NCI-H748 treated with DMSO at 0.1 percent for 48 hours (cell line): Measurements from ENCODE around the gene PSMD13.
"Not testable (repeated sequence)": the region's sequence is repeated elsewhere in the genome, so short reads cannot be mapped to it uniquely, and the experiment has no call there.

ENCODE experiments used
- DNase-seq: peaks from one replicate; lab custom pipeline; 2025; lab: John Stamatoyannopoulos, UW

Gene PSMD13

DNA sequence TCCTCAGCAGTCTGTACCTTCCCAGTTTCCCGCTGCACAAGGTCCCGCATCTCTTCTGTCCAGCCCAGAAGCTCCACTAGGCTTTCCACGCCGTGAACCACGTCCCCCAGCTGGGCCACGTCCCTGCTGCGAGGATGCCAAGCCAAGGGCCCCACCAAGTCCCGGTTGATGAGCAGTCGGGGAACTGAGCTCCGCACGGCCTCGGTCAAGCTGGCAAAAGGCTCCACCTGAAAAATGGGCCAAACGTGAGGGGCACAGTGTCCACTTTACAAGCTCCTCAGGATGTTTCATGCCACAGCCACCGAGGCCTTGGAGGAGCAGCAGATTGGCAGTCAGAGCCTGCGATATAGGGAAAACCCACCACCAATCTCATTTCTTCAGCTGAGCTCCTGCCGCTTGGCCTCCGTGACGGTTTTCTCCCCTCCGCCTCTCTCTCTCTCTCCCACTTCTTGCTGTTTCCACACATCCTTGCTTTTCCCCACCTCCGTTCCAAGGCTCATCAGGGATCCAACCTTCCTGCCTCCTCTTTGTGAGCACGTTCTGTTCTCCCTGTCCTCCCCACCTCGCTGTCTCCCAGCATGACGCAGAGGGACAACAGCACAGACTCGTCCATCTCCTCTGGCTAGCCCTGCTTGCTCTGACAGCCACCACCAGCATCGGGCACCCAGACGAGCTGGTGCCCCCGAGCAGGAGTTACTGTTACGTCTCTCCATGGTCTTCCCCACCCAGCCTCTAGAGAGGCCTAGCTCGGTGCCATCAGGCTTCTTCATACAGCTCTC is 17.8 kb upstream of the PSMD13 start:
- no peak for DNase-seq

DNA sequence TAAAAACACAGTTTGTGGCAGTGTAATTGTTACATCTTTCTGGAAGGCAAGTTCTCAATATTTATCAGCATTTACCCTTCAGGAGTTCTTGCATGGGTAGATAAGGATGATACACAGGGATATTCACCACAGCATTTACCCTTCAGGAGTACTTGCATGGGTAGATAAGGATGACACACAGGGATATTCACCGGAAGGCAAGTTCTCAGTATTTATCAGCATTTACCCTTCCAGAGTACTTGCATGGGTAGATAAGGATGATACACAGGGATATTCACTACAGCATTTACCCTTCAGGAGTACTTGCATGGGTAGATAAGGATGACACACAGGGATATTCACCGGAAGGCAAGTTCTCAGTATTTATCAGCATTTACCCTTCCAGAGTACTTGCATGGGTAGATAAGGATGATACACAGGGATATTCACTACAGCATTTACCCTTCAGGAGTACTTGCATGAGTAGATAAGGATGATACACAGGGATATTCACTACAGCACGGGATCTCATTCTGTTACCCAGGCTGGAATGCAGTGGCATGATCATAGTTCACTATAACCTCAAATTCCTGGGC is 16.0 kb upstream of the PSMD13 start:
- DNase-seq, result not testable (repeated sequence)

DNA sequence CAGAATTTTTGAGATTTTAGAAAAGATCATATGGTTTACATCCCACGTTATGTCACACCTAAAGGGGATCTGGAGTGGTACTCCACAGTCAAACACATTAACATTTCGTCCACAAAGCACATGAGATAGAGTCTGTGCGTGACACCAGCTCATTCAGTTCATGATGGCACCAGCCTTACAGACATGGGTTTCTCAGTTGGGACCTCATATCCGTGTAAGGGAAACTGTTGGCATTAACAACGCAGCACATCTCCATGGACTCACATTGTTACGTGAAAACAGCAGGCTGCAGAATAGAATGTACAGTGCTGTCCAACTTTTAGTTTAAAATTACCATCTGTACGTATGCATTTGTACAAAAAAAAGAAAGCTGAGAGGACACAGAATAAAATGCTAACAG is 15.2 kb upstream of the PSMD13 start:
- DNase-seq, result no peak

DNA sequence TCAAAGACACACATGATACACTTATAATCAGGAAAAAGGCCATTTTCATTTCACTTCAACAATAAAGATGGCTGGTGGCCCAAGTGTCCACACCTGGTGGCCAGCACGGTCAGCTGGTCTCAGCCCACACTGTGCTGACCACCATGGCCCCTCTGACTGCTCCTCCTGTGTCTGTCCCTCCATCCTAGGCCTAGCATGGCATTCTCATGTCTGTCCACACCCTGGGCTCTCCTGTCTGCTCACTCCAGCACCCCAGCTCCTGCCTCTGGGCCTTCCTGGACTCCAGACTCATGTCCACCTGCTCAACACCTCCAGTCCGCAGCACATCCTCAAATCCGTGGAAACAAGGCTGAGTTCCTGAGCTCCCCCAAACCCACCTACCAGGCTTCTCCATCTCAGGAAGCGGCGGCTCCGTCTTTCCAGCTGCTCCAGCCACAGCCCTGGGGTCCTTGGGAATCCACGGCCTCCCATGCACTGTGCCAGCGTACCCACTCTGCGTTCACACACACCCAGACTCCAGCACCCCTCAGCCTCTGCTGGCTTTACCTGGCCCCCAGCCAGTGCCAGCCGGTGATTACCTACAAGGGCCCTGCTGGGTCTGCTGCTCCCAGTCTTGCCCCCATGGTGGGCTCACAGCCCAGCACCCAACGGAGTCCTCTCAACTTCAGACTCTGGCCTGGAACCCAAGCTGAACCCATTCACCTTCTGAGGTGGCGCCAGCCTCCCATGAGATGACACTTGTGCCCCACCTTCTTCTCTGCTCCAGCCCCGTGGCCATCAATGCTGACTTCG is 14.6 kb upstream of the PSMD13 start:
- no peak for DNase-seq

DNA sequence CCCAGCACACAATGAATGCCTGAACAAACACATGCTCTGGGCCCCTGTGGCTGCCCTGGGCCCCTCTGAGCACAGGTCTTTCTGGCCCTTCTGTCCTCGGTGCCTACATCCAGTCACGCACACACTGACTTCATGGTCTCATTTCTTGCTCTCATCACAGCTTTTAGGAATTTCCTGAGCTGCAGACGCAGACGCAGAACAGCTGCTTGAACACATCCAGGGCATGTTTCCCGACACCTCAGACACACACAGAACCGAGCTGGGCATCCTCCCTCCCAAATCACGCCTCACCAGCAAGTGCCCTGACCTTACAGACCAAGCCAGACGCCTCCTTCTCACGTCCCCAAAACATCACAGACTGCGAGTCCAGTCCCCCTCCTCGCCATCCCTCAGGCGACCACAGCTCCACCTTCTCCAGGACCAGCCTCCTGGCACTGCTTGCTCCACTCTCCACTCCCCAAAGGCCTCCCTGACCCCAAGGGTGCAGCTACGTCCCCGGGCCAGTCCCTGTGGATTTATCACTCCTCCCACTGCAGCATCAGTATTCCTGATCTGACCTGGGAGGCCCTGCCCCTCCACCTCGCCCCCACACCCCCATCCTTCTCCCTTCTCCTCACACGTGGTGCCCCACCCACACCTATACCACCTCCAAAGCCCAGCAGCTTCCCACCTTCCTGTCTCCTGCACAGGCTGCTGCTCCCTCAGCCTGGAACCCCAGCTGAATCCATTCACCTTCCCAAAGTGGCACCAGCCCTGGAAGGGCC is 13.6 kb upstream of the PSMD13 start:
- DNase-seq, result no peak

DNA sequence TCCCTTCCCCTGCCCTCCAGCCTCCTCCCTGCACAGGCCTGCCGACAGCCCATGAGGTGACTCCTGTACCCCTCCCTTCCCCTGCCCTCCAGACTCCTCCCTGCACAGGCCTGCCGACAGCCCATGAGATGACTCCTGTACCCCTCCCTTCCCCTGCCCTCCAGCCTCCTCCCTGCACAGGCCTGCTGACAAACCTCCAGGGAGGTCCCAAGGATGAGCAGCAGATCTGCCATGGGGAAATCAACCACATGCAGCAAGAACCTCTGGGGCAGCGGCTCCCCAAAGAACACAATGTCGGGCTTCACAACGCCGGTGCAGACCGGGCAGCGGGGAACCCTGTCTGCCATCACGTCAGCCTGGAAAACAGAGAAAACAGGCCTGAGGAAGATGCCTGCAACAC is 12.9 kb upstream of the PSMD13 start:
- DNase-seq, result no peak

DNA sequence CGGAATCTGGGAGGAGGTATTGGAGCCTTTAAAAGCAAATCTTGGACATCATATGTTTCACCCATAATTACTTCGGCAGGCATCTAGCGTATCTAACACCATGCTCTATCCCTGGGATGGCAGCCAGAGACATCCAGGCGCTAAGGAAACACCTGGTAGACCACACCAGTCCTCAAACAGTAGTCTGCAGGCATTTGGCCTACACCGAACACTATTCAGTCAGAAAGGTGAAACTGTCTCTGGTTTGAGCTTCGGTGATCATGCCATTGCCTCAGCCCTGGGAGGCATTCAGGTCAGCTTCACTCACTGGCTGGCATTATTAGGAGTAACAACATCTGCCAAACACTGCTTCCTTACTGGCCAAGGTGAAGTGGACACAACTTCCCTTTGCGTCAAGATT is 12.4 kb upstream of the PSMD13 start:
- no peak for DNase-seq

DNA sequence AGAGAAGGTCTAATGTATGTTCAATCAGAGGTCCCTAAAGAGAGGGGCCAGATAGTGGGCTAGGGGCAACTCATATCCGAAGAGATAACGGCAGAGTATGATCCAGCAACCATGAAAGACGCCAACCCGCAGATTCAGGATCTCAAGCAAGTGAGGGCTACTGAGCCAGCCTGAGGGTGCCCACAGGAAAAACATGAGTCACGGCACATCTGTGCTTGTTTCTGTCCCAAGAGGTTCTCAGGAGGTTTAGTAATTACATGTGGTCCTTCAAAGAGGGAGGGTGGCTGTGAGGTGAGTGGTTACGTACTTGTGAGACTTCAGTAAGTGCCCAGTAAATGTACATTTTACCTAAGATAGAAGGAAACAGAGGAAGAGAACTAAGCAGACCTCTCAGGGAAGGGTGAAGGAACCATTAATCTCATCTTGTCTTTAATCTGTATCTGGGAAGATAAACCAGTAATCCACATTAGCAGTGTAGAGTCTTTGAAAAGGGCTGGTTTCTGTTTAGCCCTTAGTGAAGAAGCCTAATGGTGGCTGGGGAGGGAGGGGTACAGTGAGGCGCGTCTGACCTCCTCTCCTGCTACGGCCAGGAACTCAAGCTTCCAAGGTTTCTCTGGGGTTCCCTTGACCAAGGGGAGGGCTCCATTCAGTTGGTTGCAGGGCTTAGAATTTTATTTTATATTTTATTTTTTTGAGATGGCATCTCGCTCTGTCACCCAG is 10.9 kb upstream of the PSMD13 start:
- DNase-seq, result no peak

DNA sequence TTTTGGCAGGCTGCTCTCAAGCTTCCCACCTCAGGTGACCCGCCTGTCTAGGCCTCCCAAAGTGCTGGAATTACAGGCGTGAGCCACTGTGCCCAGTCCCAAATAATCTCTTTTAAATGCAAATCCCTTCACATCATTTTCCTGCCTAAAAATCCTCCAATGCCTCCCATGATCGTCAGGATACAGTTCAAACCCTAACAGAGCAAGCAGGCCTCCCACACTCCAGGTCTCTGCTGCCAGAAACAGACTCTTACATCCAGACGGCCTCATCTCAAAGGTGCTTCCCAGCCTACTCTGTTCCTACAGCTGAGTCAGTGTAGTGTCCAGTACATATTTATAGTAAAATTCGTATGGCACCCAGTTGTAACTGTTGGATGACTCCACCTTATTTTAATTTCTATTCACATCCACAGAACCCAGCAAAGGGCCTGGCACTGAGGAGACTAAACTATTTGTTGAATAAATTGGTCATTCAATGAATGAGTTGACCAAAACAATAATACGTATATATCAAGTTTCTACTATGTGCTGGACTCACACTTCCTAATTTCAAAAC is 8.9 kb upstream of the PSMD13 start:
- DNase-seq, result no peak

DNA sequence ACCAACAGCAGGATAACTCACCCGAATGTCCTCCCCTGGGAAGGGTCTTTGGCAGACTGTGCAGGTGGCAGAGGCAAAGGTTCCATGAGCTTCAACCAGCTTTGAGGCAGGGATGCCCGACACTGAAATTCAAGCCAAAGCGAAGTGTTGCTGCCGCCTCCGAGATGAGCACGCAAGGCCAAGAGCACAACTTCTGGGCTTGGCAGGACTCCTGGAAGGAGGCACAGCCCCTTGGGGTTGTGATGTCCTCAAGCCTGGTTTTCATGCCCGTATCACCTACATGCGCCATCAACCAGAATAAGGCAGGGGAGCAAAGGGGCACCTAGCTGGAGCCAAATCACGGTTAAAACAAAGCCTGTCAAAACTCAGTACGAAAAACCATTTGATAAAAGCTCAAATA is 6.3 kb upstream of the PSMD13 start:
- no peak for DNase-seq

DNA sequence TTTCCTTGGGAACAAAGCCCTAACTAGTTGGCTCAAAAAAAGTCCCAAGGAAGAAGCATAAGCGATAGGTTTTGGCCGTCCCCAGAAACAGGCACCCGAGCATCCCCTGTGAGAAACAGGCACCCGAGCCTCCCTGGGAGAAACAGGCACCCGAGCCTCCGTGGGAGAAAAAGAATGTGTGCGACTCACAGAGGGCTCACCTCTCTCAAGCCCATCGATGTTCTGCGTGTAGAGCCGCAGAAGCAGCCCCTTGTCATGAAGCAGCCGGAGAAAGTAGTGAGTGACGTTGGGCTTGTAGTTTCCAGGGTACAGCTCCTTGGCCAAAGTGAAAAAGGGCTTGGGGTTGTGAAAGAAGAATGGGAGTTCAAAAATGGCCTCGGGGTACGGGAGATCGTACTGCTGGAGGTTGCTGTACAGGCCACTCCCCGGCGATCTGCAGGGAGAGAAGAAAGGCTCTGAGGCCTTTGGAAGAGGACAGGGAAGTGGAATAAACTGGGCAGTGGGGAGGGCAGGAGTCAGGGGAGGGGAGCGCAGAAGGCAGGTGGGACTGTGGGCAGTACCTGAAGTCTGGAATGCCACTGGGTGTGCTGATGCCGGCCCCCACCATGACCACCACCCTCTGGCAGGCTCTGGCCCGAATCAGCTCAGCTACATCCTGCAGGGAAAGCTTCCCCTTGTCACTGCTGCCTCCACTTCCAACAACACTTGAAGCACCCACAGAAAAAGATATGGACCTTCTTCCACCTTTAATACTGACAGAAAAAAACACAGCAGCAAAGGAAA is 3.8 kb upstream of the PSMD13 start:
- no peak for DNase-seq

DNA sequence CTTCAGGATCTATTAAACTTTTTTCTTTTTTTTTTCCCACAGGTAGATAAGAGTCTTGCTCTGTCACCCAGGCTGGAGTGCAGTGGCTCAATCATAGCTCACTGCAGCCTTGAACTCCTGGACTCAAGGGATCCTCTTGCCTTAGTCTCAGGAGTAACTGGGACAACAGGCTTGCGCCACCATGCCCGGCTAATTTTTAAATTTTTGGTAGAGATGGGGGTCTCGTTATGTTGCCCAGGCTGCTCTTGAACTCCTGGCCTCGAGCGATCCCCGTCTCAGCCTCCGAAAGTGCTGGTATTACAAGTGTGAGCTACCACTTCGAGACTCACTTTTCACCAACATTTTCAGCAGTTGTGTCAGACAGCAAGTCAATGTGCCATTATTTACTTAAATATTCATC is 1.6 kb upstream of the PSMD13 start:
- no peak for DNase-seq

DNA sequence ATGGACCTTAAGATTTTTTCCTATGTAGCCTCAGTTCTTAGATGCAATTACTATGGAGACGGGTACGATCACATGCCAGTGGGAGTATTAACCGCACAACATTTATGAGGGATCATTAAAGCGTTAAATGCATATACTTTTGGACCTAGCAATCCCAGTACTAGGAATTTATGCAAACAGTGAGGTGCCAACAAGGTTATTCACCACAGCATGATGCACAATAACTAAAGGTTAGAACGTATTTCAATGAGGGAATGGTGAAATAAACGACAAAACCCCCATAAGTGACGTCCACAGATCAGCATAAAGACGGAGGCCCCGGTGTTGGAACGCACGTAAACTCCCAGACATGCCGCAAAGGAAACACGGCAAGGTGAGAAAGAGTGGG is 1.2 kb upstream of the PSMD13 start:
- peak; percentile 14 for DNase-seq

DNA sequence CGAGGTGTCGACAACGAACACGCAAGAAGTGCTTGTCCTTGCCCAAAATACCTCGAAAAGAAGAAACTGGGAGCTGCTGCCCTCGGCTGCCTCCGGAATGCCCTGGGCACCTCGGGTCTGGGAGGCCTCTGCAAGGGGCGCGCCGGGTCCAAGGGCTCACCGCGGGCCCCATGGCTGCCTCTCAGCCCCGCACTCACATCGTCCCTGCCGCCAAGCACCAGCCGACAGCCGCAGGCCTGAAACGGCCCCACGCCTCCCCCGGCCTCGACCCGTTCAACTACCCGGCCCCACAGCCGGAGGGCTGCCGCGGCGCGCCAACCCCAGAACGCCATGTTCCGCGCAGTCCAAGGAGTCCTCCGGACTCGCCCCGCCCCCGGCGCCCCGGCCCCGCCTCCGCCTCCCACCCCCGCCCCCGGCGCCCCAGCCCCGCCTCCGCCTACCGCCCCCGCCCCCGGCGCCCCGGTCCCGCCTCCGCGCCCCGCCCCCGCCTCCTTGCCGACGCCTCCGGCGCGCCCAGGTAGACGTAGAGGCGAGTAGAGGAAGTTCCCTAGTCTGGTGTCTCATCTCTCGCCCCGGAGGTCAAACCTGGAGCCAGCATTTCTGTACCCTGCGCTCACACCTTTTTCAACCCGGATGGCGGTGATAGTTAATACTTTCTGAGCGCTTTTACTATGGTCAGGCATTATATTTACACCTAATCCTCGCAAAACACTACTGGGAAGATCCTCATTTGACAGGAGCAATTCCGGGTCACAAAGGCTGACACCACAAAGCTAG is 591 bp upstream of the PSMD13 start, which contains the start of gene SIRT3:
SIRT3 (minus strand) TSS at position 346 of the 777 bp plus-strand sequence; CDS start at position 332, 14 bp downstream.
- peak; percentile 46 for DNase-seq

DNA sequence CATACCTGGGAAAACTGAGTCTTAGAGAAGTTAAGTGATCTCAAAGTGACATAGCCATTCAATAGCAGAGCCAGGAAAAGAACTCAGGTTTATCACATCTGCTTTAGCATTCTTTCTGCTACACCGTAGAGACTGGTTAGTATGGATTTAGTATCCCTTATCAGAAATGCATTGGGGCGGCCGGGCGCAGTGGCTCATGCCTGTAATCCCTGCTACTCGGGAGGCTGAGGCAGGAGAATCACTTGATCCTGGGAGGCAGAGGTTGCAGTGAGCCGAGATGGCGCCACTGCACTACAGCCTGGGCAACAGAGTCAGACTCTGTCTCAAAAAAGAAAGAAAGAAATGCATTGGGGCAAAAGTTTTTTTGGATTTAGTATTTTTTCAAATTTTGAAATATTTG is 1.6 kb downstream of the PSMD13 start:
- DNase-seq, result not testable (repeated sequence)

DNA sequence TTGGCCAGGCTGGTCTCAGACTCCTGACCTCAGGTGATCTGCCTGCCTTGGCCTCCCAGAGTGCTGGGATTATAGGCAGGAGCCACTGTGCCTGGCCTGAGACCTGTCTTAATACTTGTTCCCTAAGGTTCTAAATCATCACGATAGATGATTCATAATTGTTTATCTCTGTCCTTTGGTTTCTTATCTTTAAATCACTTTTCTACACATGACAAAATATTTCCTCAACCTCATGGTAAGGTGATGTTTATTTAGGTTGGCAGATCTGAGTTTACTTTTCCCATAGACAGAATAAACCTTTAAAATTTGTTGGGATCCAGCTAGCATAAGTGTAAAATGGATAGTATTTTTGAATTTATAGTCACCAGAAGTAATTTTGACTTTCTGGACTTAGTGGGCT is 3.5 kb downstream of the PSMD13 start:
- no peak for DNase-seq

DNA sequence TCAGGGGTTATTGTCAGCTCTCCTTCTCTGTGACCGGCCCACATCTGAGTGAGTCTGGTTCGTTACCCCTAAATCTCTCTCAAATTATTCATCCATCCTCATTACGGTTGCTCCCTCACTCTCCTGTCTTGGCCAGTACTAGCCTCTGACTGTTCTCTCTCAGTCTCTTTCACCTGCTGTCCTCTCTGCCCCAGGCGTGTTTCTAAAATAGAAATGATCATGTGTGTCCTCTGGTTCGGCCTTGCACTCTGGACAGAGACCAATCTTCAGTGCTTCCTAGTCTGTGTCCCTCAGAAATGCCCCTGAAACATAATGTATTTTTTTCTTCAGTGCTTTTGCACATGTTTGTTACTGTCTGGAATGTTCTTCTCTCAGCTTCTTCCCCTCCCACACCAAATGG is 4.9 kb downstream of the PSMD13 start:
- DNase-seq, result no peak

DNA sequence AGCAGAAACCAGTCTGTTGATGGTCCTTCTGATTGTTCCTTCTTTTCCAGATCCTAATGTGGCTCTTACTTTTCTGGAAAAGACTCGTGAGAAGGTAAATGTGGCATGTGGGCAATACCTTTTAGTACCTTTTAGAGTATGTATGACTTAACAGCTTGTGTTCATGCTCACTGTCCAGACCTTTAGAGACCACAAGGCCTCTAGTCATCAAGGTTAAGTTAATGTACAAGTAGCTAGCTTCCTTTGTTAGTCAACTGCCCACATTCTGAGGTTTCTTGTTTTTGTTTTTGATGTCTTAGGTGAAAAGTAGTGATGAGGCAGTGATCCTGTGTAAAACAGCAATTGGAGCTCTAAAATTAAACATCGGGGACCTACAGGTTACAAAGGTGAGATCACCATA is 7.6 kb downstream of the PSMD13 start:
- DNase-seq, result no peak

DNA sequence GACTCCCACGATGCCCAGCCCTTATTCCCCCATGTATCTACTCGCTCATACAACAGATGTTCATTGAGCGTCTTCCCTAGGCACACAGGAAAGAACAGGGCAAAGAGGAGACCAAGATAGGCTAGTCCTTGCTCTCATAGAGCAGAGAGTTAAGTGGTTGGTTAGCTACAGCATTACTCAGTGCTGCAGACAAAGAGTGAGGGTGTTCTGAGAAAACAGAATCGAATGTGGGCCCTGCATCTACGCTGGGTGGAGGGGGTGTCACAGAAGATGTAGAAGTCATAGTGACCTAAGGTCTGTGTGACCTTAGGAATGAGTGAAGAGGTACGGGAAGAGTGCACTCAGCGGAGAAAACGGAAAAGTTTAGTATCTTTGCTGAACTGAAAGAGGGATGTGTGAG is 12.3 kb downstream of the PSMD13 start:
- DNase-seq, result no peak

DNA sequence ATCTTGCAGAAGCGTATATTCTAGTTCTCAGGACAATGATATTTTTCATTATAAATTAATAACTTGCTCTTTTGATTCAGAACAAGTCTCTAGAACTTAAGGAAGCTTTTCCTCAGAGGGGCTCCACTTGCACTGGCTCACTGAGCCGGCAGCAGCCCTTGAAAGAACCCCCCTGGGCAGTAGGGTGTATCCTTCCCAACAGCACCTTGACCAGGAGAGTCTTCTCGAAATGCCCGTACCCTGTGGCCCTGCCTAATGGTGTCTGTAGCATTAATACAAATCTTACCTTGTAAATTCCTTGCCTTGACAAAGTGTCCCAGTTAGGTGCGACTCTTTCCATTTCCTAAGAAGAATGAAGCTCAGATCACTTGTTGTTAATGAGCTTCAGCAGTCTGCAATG is 13.5 kb downstream of the PSMD13 start:
- no peak for DNase-seq
